Erythroblast (primary cell): ENCODE measurements around the gene RARB.

Source experiments
- DNase-seq, 2 experiments: peaks; one replicate each; lab custom pipeline; 2025; lab: John Stamatoyannopoulos, UW
- GATA1 ChIP-seq: IDR thresholded peaks from 2 replicates; pipeline ENCODE4 v1.6.1; 2011; ENCODE audit warnings: low read depth, mild to moderate bottlenecking, control low read depth, low read length, moderate library complexity
- POLR2A ChIP-seq: IDR thresholded peaks from 2 replicates; pipeline ENCODE4 v1.6.1; 2011; ENCODE audit warnings: mild to moderate bottlenecking, low read length

Gene RARB

DNA sequence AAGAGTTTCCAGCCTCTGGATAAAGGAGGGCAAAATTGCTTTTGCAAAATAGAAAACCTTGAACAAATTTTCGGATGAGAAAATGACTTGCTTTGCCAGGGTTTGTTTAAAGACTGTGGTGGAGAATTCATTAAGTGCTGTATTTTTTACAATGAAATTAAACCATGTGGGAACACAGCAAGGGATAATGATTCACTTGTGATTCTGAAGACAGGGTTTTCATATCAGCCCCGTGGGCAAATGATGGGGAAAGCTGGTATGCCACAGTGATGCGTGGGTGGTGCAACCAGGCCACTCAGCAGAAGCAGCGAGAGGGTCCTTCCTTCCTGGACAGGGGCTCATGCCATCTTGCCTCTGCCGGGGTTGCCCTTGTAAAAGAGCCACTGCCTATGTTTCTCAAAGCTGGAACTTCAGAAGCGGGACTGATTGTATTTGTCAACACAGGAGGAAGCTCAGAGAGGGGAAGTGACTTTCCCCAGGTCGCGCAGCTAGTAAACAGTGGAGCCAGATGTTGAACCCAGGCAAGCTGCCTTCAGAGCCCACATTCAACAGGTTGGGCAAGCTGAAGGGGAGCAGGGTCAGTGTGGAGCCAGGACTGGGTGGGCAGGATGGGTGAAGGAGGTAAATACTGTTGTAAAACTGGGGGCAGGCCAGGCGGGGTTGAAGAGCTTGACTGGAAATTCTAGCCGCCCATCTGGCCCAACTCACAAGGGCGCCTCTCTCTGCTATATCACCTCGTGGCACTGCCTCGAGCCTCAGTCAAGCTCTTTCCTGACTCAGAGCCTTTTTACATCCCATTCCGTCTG, 157.5 kb downstream of the RARB start:
- no peak for DNase-seq
- no peak for TF ChIP-seq GATA1
- no peak for TF ChIP-seq POLR2A

GRCh38 chr3:25586167-25586505, 158.1 kb downstream of the RARB start:
- DNase-seq = no peak
- TF ChIP-seq GATA1 (no peak), POLR2A (no peak)

DNA sequence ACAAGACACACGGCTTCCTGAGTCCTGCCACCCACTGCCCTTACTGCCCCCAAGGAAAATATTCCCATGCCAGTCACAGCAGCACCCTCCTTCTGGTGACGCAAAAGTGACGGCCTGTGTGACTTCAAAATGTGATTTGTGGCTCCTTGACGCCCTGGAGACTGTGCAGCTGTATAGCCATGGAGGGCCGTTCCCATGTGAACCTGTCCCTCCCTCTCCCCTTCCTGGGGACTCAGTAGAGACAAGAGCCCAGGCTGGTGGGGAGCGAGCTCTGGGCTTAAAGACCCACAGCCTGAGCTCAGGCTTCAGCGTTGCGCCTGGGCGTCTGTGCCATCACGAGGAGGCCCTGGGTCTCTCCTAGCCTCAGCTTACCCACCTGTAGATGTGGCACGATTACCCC, 158.5 kb downstream of the RARB start:
- DNase-seq = no peak
- TF ChIP-seq GATA1 = no peak
- TF ChIP-seq POLR2A = no peak

- DNase-seq = no peak
- TF ChIP-seq GATA1 (no peak), POLR2A (no peak)
These were observed 159.0 kb downstream of the RARB start for GRCh38 chr3:25587094-25587493.

- TF ChIP-seq GATA1 (no peak), POLR2A (no peak)
- no peak for DNase-seq
These were observed 159.5 kb downstream of the RARB start for GRCh38 chr3:25587526-25587925.

DNA sequence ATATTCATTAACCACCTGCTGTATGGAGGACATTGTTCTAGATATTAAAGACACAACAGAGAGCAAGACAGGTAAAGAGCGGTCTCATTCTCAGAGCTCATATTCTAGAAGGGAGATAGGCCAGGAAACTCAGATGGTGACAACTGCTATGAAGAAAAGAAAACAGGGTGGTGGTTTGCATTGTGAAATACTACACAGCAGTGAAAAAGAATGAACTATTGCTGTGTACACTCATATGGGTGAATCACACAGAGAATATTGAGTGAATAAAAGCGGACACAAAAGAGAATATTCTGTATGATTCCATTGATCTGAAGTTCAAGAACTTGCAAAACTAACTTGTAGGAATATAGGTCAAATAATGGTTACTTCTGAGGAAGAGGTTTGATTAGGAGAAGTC, 159.9 kb downstream of the RARB start:
- TF ChIP-seq GATA1 (no peak), POLR2A (no peak)

DNA sequence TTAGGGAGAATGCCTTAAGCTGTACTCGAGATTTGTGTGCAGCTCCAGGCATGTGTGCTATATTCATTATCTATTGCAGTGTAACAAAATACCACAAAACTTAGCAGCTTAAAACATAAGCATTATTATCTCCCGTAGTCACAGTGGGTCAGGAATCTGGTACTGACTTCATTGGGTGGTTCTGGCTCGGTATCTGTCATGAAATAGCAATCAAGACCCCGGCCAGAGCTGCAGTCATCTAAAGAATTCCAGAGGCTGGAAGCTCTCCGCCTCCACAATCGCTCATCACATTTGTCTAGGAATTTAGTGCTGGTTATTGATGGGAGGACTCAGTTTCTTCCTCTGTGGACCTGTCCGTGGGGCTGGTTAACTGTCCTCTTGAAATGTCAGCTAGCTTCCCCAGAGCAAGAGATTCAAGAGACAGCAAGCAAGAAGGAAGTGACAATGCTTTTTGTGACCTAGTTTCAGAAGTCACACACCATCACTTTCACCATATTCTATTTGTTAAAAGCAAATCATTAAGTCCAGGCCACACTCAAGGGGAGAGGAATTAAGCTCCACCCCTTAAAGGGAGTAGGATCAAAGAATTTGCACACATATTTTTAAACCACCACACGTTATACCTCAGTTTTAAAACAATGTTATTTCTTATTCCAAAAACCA, 160.5 kb downstream of the RARB start:
- DNase-seq = no peak
- TF ChIP-seq GATA1 (no peak), POLR2A (no peak)

More for the DNA sequence above, 159.9 kb downstream of the RARB start:
- no peak for DNase-seq

DNA sequence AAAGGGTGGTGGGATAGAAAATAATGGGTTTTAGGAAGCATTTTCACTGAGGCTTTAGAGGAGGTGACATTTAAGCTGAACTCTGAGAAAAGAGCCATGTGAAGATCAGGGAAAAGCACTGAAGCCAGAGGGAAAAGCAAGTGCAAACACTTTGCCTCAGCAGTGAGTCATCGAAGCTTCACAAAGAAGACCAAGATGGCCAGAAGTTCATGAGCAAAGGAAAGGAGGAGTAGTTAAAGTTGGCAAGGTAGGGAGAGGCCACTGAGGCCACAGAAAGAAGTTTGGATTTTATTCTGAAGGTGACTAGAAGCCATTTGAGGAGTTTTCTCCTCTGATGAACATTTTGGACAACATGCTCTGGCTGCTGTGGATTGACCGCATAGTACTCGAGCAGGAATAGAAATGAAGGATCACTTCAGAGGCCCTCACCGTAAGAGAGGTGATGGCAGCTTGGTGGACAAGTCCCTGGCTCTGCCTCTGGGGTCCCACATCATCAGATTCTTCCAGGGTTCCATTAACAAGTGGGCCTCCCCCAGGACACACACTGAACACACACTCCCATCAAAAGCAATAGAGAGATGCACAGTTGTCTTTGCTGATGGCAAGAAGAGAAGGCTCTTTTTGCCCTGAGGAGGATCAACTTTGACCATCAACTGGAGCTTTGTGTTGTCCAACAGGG, 161.2 kb downstream of the RARB start:
- no peak for TF ChIP-seq POLR2A
- TF ChIP-seq GATA1 = no peak
- no peak for DNase-seq

- no peak for TF ChIP-seq POLR2A
- TF ChIP-seq GATA1 = no peak
- no peak for DNase-seq
These were observed 161.8 kb downstream of the RARB start for GRCh38 chr3:25589783-25590258.

DNA sequence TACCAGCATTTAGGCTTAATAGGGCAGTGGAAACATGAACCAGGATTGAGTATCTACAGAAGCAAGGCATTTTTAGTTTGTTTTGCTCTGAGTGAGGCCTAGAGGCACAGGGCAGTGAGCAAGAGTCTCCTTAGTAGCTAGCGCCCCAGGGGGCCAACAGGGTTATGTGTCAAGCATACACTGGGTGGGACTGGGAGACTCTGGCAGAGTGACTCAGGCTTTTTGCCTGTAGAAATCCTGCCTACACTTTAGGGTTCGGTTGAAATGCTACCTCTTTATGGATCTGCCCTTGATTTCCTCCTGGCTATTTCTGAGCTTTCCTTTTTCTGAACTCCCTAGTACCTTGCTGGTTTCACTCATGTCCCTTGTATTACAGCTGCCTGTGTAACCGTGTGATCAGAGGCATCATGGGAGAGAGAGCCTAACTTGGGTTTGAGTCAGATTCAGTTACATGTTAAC, 164.5 kb downstream of the RARB start:
- TF ChIP-seq POLR2A = no peak
- no peak for TF ChIP-seq GATA1
- peak; percentile 69 to 75 for DNase-seq

DNA sequence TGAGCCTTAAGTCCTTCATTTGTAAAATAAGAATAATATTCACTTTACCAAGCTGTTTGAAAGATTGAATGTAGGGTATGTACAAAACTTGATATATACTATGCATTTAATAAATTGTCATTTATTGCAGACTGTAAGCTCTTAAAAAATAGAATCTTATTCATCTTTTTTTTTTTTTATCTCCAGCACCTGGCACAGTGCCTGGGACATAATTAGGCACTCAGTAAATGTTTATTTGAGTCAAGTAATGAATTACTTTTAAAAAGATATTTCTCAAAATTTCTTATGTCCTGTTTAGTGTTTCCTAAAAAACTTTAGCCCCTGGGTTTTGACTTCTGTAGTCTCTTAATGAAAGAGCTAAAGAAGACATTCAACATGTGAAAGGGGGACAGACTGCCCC, 164.9 kb downstream of the RARB start:
- TF ChIP-seq POLR2A (no peak), GATA1 (no peak)
- no peak for DNase-seq

DNA sequence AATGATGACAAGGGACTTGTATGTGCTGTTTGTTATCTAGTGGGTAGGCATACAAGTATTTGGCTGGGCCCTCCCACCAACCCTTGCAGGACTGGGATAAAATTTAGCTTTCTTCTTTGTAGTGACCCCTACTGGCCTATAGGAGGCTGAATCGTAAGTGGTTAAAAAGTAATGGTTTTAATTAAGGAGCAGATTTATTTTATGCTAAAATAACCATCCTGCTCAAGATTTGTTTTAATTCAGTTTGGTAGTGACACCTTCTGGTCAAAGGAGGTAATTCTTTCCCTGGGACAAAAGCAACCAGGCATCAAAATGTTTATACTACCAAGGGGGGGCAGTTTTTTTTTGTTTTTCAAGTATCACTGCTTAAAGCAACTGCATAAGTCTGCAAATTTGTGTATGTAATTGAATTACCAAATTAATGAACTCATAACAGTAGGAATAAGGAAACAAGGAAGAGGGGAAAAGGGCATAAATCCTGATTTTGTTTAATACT, 166.0 kb downstream of the RARB start:
- TF ChIP-seq GATA1 (no peak), POLR2A (no peak)
- peak; percentile 63 to 68 for DNase-seq

DNA sequence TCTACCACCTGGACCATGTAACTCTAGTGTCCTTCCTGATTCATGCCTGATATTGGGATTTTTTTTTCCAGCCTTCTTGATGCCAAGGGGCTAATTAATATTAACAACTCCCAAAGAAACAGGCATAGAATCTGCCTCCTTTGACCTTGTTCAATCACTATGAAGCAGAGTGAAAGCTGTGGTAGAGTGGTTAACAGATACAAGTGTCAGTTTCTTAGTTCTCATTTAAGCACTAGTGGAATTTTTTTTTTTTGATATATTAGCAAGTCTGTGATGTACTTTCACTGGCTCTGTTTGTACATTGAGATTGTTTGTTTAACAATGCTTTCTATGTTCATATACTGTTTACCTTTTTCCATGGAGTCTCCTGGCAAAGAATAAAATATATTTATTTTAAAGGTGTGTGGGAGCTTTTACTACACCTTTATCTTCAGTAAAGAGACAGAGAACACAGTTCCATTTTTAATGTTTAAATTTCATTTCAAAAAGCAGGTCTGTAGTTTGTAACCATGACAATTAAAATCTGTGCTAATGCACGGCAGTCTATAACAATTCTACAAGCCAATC, 169.6 kb downstream of the RARB start:
- no peak for DNase-seq
- TF ChIP-seq POLR2A = no peak
- no peak for TF ChIP-seq GATA1
